ENCODE measurements around the gene BRINP3.

BRINP3 gene

GRCh38 chr1:190277107-190277506 lies 200.6 kb downstream of the BRINP3 start:
- ChIA-PET POLR2A (no interaction called here), CTCF (no interaction called here)
- Histone ChIP-seq H3K36me3 (ENCODE audit: control insufficient read depth in 2 of 2, insufficient read depth in 1 of 2, low read length in 2 of 2) (no peaks in the 10 kb centered on the region), H3K4me3 (ENCODE audit: low read depth, low read length) (no peak overlapping the region), H3K4me1 (ENCODE audit: control insufficient read depth, insufficient read depth, low read length) (no peaks in the 10 kb centered on the region), H3K9me3 (ENCODE audit: control insufficient read depth, insufficient read depth, low read depth, low read length) (no peaks in the 10 kb centered on the region), H3K27ac (ENCODE audit: extremely low read depth, low read depth, low read length) (no peak overlapping the region)
- no peak for TF ChIP-seq ZNF114 (tag by site-specific recombination; IDR thresholded peaks at IDR 0.05)
- no peak for TF ChIP-seq ZNF121 (tag by site-specific recombination; IDR thresholded peaks at IDR 0.05)
- TF ChIP-seq ZNF629 (tag by site-specific recombination; IDR thresholded peaks at IDR 0.05) = no peak
- TF ChIP-seq ZNF248 (tag by site-specific recombination; IDR thresholded peaks at IDR 0.05) = no peak
- no peak for TF ChIP-seq ZNF366 (tag by site-specific recombination; conservative IDR thresholded peaks at IDR 0.05)
- TF ChIP-seq ZNF473 (tag by site-specific recombination; IDR thresholded peaks at IDR 0.05) = no peak
- TF ChIP-seq ZNF785 (tag by site-specific recombination; IDR thresholded peaks at IDR 0.05) = no peak
- TF ChIP-seq ZNF423 (tag by site-specific recombination; IDR thresholded peaks at IDR 0.05) = no peak
- TF ChIP-seq KLF8 (tag by site-specific recombination; IDR thresholded peaks at IDR 0.05) = no peak
- TF ChIP-seq ZSCAN5A (tag by site-specific recombination; IDR thresholded peaks at IDR 0.05) = no peak
- TF ChIP-seq ZNF658 (tag by site-specific recombination; IDR thresholded peaks at IDR 0.05) = no peak
- no peak for TF ChIP-seq ZNF704 (tag by site-specific recombination; IDR thresholded peaks at IDR 0.05)
- no peak for TF ChIP-seq ZNF18 (tag by site-specific recombination; IDR thresholded peaks at IDR 0.05)
- no peak for TF ChIP-seq KLF7 (tag by site-specific recombination; IDR thresholded peaks at IDR 0.05; ENCODE audit: borderline replicate concordance)
- TF ChIP-seq PRDM2 (tag by site-specific recombination; IDR thresholded peaks at IDR 0.05; ENCODE audit: borderline replicate concordance) = no peak

GRCh38 chr1:190274721-190275120 lies 202.9 kb downstream of the BRINP3 start:
- H3K27ac ChIP-seq (ENCODE audit: extremely low read depth, low read depth, low read length) = no peak overlapping the region
- H3K36me3 ChIP-seq (ENCODE audit: control insufficient read depth in 2 of 2, insufficient read depth in 1 of 2, low read length in 2 of 2) = no peaks in the 10 kb centered on the region
- ChIA-PET CTCF (interaction anchor here (0.6 kb wide), 1 partner anchor 847 kb away, joined by 3 read pairs; no protein-coding TSS in a partner anchor), POLR2A (no interaction called here)
- no peak for TF ChIP-seq ZNF792 (tag by site-specific recombination; IDR thresholded peaks at IDR 0.05)
- no peak for TF ChIP-seq ZNF350 (tag by site-specific recombination; IDR thresholded peaks at IDR 0.05)
- no peak for TF ChIP-seq ZNF26 (tag by site-specific recombination; IDR thresholded peaks at IDR 0.05)
- TF ChIP-seq ZNF639 (tag by site-specific recombination; IDR thresholded peaks at IDR 0.05) = no peak
- no peak overlapping the region for H3K4me3 ChIP-seq (ENCODE audit: low read depth, low read length)
- H3K9me3 ChIP-seq (ENCODE audit: control insufficient read depth, insufficient read depth, low read depth, low read length) = no peaks in the 10 kb centered on the region
- no peaks in the 10 kb centered on the region for H3K4me1 ChIP-seq (ENCODE audit: control insufficient read depth, insufficient read depth, low read length)

Measured in HEK293 (cell line).